Mesenchymal stem cell (in vitro differentiated cells and primary cell): Measurements from ENCODE around the gene NDST1.

Experiments used
- DNase-seq: peaks from one replicate; pipeline ENCODE4 v3.0.0-alpha.2; 2013
- H2AFZ ChIP-seq: one replicate; pipeline ENCODE4 v1.6.1; 2013; ENCODE audit warnings: low read depth, mild to moderate bottlenecking, control low read depth, inconsistent platforms, low read length, moderate library complexity
- H2AK5ac ChIP-seq: 2 replicates; pipeline ENCODE4 v1.6.1; 2013; ENCODE audit warnings: low read length, moderate library complexity, mild to moderate bottlenecking, inconsistent platforms; ENCODE audit not compliant: severe bottlenecking
- H2BK120ac ChIP-seq: one replicate; pipeline ENCODE4 v1.6.1; 2013; ENCODE audit warnings: low read depth, mild to moderate bottlenecking, inconsistent platforms, low read length, moderate library complexity
- H2BK12ac ChIP-seq, 2 experiments: one replicate each; pipeline ENCODE4 v1.6.1; 2013; ENCODE audit warnings: inconsistent platforms in 2 of 2, low read length in 2 of 2, mild to moderate bottlenecking in 2 of 2, moderate library complexity in 2 of 2, control low read depth in 1 of 2
- H2BK15ac ChIP-seq: one replicate; pipeline ENCODE4 v1.6.1; 2013; ENCODE audit warnings: mild to moderate bottlenecking, low read depth, inconsistent platforms; ENCODE audit not compliant: poor library complexity, severe bottlenecking
- H2BK5ac ChIP-seq: 2 replicates; pipeline ENCODE4 v1.6.1; 2013; ENCODE audit warnings: low read depth, mild to moderate bottlenecking, low read length, control low read depth, inconsistent platforms; ENCODE audit not compliant: poor library complexity, severe bottlenecking
- H3K14ac ChIP-seq, 2 experiments: one replicate each; pipeline ENCODE4 v1.6.1; 2013; ENCODE audit warnings: inconsistent platforms in 2 of 2, low read length in 2 of 2, control low read depth in 1 of 2, mild to moderate bottlenecking in 1 of 2, moderate library complexity in 1 of 2
- H3K18ac ChIP-seq, 2 experiments: one replicate each; pipeline ENCODE4 v1.6.1; 2013; ENCODE audit warnings: inconsistent platforms in 2 of 2, low read length in 2 of 2, control low read depth in 1 of 2, low read depth in 1 of 2, mild to moderate bottlenecking in 1 of 2
- H3K23ac ChIP-seq, 2 experiments: one replicate each; pipeline ENCODE4 v1.6.1; 2013; ENCODE audit warnings: inconsistent platforms in 2 of 2, low read length in 2 of 2, mild to moderate bottlenecking in 2 of 2, moderate library complexity in 2 of 2, control low read depth in 1 of 2
- H3K27ac ChIP-seq: 2 replicates; pipeline ENCODE4 v1.5.1; 2013; ENCODE audit warnings: mild to moderate bottlenecking, moderate library complexity, low read length, control low read depth, inconsistent platforms; ENCODE audit not compliant: poor library complexity, severe bottlenecking
- H3K27me3 ChIP-seq, 2 experiments: 2 replicates each; pipeline versions ENCODE4 v1.6.1 to v1.7.0; 2013; ENCODE audit warnings: low read length in 2 of 2, mild to moderate bottlenecking in 2 of 2, moderate library complexity in 2 of 2, control low read depth in 1 of 2, inconsistent platforms in 1 of 2; ENCODE audit not compliant: control insufficient read depth in 1 of 2, insufficient read depth in 1 of 2
- H3K36me3 ChIP-seq, 2 experiments: 2 replicates each; pipeline versions ENCODE4 v1.6.1 to v1.7.0; 2013; ENCODE audit warnings: low read length in 2 of 2, control low read depth in 1 of 2, inconsistent platforms in 1 of 2, low read depth in 1 of 2, mild to moderate bottlenecking in 1 of 2; ENCODE audit not compliant: insufficient read depth in 2 of 2, control insufficient read depth in 1 of 2
- H3K4ac ChIP-seq, 2 experiments: one replicate each; pipeline ENCODE4 v1.6.1; 2013; ENCODE audit warnings: inconsistent platforms in 2 of 2, low read length in 2 of 2, mild to moderate bottlenecking in 2 of 2, moderate library complexity in 2 of 2, control low read depth in 1 of 2, low read depth in 1 of 2
- H3K4me1 ChIP-seq: 2 replicates; pipeline ENCODE4 v1.6.1; 2013; ENCODE audit warnings: low read depth, low read length, control low read depth; ENCODE audit not compliant: control insufficient read depth, insufficient read depth
- H3K4me2 ChIP-seq: 2 replicates; pipeline ENCODE4 v1.6.1; 2013; ENCODE audit warnings: low read length, mild to moderate bottlenecking, inconsistent platforms; ENCODE audit not compliant: poor library complexity, severe bottlenecking
- H3K4me3 ChIP-seq, 2 experiments: 2 replicates each; pipeline versions ENCODE4 v1.5.1 to v1.7.0; 2013; ENCODE audit warnings: low read length in 2 of 2, mild to moderate bottlenecking in 2 of 2, control low read depth in 1 of 2, low read depth in 1 of 2; ENCODE audit not compliant: insufficient read depth in 1 of 2
- H3K79me1 ChIP-seq: replicated peaks from 2 replicates; pipeline ENCODE4 v1.6.1; 2013; ENCODE audit warnings: mild to moderate bottlenecking, control low read depth, low read length, inconsistent platforms; ENCODE audit not compliant: poor library complexity, severe bottlenecking
- H3K9ac ChIP-seq: 2 replicates; pipeline ENCODE4 v1.7.0; 2013; ENCODE audit warnings: mild to moderate bottlenecking, low read length, moderate library complexity
- H3K9me3 ChIP-seq: 2 replicates; pipeline ENCODE4 v1.7.0; 2013; ENCODE audit warnings: mild to moderate bottlenecking, low read length; ENCODE audit not compliant: control insufficient read depth
- H4K8ac ChIP-seq: one replicate; pipeline ENCODE4 v1.6.1; 2013; ENCODE audit warnings: inconsistent platforms, mild to moderate bottlenecking, low read length, moderate library complexity
- H4K91ac ChIP-seq: one replicate; pipeline ENCODE4 v1.6.1; 2013; ENCODE audit warnings: mild to moderate bottlenecking, low read length, inconsistent platforms
- WGBS: methylation state at CpG from one replicate; pipeline ENCODE4 v1.1.7; 2013; ENCODE audit warnings: mixed read lengths; 5-methylcytosine and 5-hydroxymethylcytosine counted together

The NDST1 gene

GRCh38 chr5:150523472-150524350 lies 15.8 kb downstream of the NDST1 start:
- Histone ChIP-seq H3K9ac (peak overlapping the region; percentile 20), H2BK120ac (no peak overlapping the region), H2AK5ac (peak overlapping the region; percentile 20), H2BK5ac (no peak overlapping the region), H2BK12ac (no peak overlapping the region), H3K18ac (peak overlapping the region in 1 of 2 experiments; percentile 16), H3K27me3 (no peaks in the 10 kb centered on the region), H4K91ac (no peak overlapping the region), H3K79me1 (no peaks in the 10 kb centered on the region), H2AFZ (no peak overlapping the region), H3K14ac (no peak overlapping the region), H3K23ac (no peak overlapping the region), H3K4ac (peak overlapping the region in 1 of 2 experiments; percentile 35), H3K27ac (peak overlapping the region; percentile 7), H3K4me1 (peaks cover 60% of the 10 kb centered on the region), H3K36me3 (peaks cover 65 to 79% of the 10 kb centered on the region in 2 experiments), H2BK15ac (no peak overlapping the region), H3K4me2 (no peak overlapping the region), H3K4me3 (no peak overlapping the region), H3K9me3 (no peaks in the 10 kb centered on the region), H4K8ac (no peak overlapping the region)
- WGBS = 78% methylated on average over 12 of the region's 12 CpGs
- peak; percentile 79 for DNase-seq

DNA sequence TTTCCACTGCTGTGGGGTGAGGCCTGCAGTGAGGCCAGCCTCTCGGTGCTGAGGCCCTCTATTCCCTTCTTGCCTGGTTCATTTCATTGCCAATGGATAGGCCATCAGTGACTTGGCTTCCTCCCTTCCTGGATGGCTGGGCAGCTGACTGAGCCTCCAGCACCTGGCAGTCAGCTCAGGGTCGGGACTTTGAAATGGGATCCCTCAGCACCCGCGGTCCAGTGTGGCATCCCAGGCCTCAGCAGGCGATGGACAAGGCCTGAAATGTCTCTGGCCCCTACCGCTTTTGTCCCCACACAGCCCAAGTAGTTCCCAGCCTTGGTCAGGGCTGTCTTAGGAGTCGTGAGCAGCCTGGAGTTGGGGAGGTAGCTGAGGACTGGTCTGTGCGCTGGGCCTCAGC lies 17.2 kb downstream of the NDST1 start:
- H2BK15ac ChIP-seq = peak overlapping the region; percentile 23
- no peak overlapping the region for H4K8ac ChIP-seq
- H3K14ac ChIP-seq = no peak overlapping the region
- H3K27me3 ChIP-seq = no peaks in the 10 kb centered on the region
- WGBS = 89% methylated on average over 8 of the region's 8 CpGs
- peaks cover 65 to 71% of the 10 kb centered on the region in 2 experiments for H3K36me3 ChIP-seq
- peak overlapping the region; percentile 10 for H3K27ac ChIP-seq
- peaks cover 52% of the 10 kb centered on the region for H3K4me1 ChIP-seq
- H3K4me2 ChIP-seq = no peak overlapping the region
- no peaks in the 10 kb centered on the region for H3K79me1 ChIP-seq
- peak overlapping the region in 1 of 2 experiments; percentile 10 for H2BK12ac ChIP-seq
- peak overlapping the region in 1 of 2 experiments; percentile 47 for H3K23ac ChIP-seq
- no peak overlapping the region for H3K4ac ChIP-seq
- no peak overlapping the region for H2AK5ac ChIP-seq
- no peak overlapping the region for H3K4me3 ChIP-seq
- no peak overlapping the region for H2BK5ac ChIP-seq
- peak overlapping the region; percentile 44 for H4K91ac ChIP-seq
- peak overlapping the region in 1 of 2 experiments; percentile 24 for H3K18ac ChIP-seq
- DNase-seq = no peak
- no peak overlapping the region for H2BK120ac ChIP-seq
- peak overlapping the region; percentile 17 for H3K9ac ChIP-seq
- H3K9me3 ChIP-seq = no peaks in the 10 kb centered on the region
- no peak overlapping the region for H2AFZ ChIP-seq

DNA sequence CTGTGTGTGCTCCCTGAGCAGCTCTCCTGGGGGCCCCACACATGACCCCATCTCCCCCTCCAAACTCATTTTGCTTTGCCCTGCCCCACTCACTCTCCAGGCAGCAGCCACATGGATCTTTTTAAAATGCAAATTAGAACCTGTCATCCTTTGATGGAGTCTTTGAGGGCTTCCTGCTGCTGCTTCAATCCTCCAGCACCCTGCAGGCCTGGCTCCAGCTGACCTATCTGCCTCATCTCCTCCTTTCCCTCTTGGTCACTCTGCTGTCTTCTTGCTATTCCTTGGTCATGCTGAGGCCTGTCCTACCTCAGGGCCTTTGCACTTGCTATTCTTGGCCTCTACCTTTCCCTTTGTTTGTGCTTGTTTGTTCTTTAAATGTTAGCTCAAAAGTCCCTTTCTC lies 17.9 kb downstream of the NDST1 start:
- Histone ChIP-seq H2AFZ (no peak overlapping the region), H3K18ac (no peak overlapping the region), H4K91ac (no peak overlapping the region), H2BK5ac (no peak overlapping the region), H3K4me3 (no peak overlapping the region), H3K4me2 (no peak overlapping the region), H2AK5ac (no peak overlapping the region), H4K8ac (no peak overlapping the region), H2BK15ac (no peak overlapping the region), H3K79me1 (no peaks in the 10 kb centered on the region), H2BK120ac (no peak overlapping the region), H3K27ac (peak overlapping the region; percentile 3), H3K4ac (no peak overlapping the region), H3K9ac (no peak overlapping the region), H2BK12ac (no peak overlapping the region), H3K36me3 (peaks cover 65 to 69% of the 10 kb centered on the region in 2 experiments), H3K27me3 (no peaks in the 10 kb centered on the region), H3K23ac (no peak overlapping the region), H3K9me3 (no peaks in the 10 kb centered on the region), H3K14ac (no peak overlapping the region), H3K4me1 (peaks cover 52% of the 10 kb centered on the region)
- no peak for DNase-seq

GRCh38 chr5:150527038-150527437 lies 19.1 kb downstream of the NDST1 start:
- H3K4me2 ChIP-seq = no peak overlapping the region
- H2BK5ac ChIP-seq = no peak overlapping the region
- H3K4me3 ChIP-seq = no peak overlapping the region
- H3K4me1 ChIP-seq = peaks cover 47% of the 10 kb centered on the region
- H2BK12ac ChIP-seq = no peak overlapping the region
- H3K9ac ChIP-seq = no peak overlapping the region
- H2AFZ ChIP-seq = no peak overlapping the region
- peaks cover 5% of the 10 kb centered on the region for H3K79me1 ChIP-seq
- H3K27me3 ChIP-seq = no peaks in the 10 kb centered on the region
- H2BK120ac ChIP-seq = no peak overlapping the region
- no peak overlapping the region for H2BK15ac ChIP-seq
- 96% methylated on average over 8 of the region's 8 CpGs for WGBS
- H2AK5ac ChIP-seq = no peak overlapping the region
- H3K4ac ChIP-seq = no peak overlapping the region
- H4K91ac ChIP-seq = no peak overlapping the region
- H3K9me3 ChIP-seq = no peaks in the 10 kb centered on the region
- no peak for DNase-seq
- peaks cover 64 to 65% of the 10 kb centered on the region in 2 experiments for H3K36me3 ChIP-seq
- no peak overlapping the region for H4K8ac ChIP-seq
- H3K23ac ChIP-seq = no peak overlapping the region
- no peak overlapping the region for H3K18ac ChIP-seq
- no peak overlapping the region for H3K27ac ChIP-seq
- H3K14ac ChIP-seq = no peak overlapping the region
